Mesangial cell (primary cell): ENCODE measurements around the gene DHODH. TPM values are rescaled to one million over a fixed set of nuclear protein-coding genes. Genes with fewer than 3 reads are reported as not detected.

ENCODE experiments used
- total RNA-seq: library from RNA; depleted of rRNA; stranded (reverse); fragments of >200 nt; gene quantifications from 2 replicates; pipeline ENCODE4 v1.2.3, GENCODE V29; 2015

Gene DHODH
- 5.1 and 7.0 TPM in 2 replicates for total RNA-seq

DNA sequence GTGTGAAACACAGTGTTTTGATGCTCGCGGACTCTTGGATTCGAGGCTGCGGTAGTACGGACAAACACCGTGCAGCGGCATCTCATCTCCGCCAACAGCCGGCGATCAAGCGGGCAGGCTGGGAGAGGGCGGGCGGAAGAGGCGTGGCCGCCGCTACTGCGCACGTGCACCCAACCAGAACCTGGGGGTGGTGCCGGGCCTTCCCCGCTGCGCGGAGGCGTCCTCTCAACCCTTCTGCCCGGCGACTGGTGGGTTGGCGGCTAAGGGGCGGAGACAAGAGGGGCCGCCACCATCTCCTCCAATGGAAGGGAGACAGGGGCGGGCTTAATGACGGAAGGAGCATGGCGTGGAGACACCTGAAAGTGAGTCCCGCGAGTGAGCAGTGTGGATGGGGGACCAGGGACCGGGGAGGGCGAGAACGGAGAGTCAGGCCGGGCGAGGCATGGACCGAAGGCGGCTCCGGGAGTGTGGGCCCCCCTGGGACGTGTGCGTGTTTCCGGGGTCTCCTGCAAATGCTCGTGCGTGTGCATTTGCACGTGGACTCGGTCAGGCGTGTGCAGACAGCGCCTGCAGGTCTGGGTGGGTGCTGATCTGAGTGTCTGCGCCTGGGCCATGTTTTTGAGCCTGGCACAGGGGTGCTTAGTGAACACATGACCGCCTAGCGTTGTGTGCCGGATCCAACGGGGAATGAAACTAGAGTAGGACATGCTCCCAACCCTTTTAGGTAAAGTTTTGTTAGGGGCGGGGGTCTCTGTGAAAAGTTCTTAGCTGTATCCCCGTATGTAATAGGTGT is at the start of gene DHODH:
TSS of gene DHODH (plus strand) at position 321 of the 793 bp plus-strand sequence. CDS start at position 342, 21 bp downstream.

DNA sequence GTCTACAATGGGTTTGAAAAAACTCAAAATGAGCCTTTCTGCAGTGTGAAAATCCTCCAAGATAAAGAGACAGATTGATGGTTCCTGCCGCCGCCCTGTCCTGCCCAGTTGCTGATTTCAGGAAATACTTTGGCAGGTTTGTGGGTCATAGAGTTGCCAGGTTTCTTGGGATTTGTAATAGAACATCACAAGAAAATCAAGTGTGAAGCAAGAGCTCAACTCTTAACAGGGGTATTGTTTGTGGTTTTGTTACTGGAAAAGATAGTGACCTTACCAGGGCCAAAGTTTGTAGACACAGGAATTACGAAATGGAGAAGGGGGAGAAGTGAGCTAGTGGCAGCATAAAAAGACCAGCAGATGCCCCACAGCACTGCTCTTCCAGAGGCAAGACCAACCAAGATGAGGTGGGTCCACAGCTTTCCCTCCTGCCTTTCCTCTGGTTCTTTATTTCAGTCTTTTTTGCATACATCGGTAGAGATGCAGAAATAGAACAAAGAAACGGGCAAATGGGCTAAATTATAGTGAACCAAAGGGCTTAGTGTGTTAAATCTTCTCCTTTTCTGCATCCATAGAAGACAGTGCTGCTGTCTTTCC is 45.8 kb downstream of the DHODH start, which contains the start of gene HP:
TSS of gene HP (plus strand) at position 252 of the 594 bp plus-strand sequence. CDS start at position 400, 148 bp downstream.

Other genes starting within 250 kb of the DHODH start
- gene AP1G1, start 199.9 kb upstream of the DHODH start, total RNA-seq, result 48.9 and 62.6 TPM in 2 replicates
- 9.9 and 18.6 TPM in 2 replicates for gene ATXN1L, start 162.8 kb upstream of the DHODH start, total RNA-seq
- 2.9 and 6.1 TPM in 2 replicates for gene ZNF821, start 124.6 kb upstream of the DHODH start, total RNA-seq
- gene IST1, start 113.2 kb upstream of the DHODH start, total RNA-seq, result 93.4 and 120 TPM in 2 replicates
- gene PKD1L3, start 8.3 kb upstream of the DHODH start, total RNA-seq, result under 0.01 TPM in 1 of 2 replicates, not detected in the other
- gene HP, start 45.8 kb downstream of the DHODH start, total RNA-seq, result not detected in 2 replicates
- gene HPR, start 54.5 kb downstream of the DHODH start, total RNA-seq, result not detected in 2 replicates
- 6.0 and 6.7 TPM in 2 replicates for gene TXNL4B, start 84.9 kb downstream of the DHODH start, total RNA-seq
- 27.9 and 32.9 TPM in 2 replicates for gene DHX38, start 85.1 kb downstream of the DHODH start, total RNA-seq
- 0.13 and 0.98 TPM in 2 replicates for gene PMFBP1, start 163.4 kb downstream of the DHODH start, total RNA-seq